Loucy (cell line): ENCODE data around the gene CRADD.

Experiments used
- H2AFZ ChIP-seq: fragments of 200-600 bp; sonication (generic); 2 replicates; pipeline ENCODE4 v1.6.0; 2016; ENCODE audit warnings: antibody characterized with exemption, mild to moderate bottlenecking, low read length, moderate library complexity
- H3F3A ChIP-seq: fragments of 200-600 bp; 2 replicates; pipeline ENCODE4 v1.6.0; 2016; ENCODE audit warnings: antibody characterized with exemption, low read depth, mild to moderate bottlenecking
- H3K27me3 ChIP-seq: fragments of 200-600 bp; sonication (generic); 2 replicates; pipeline ENCODE4 v1.6.1; 2014; ENCODE audit warnings: low read length, mild to moderate bottlenecking; ENCODE audit not compliant: insufficient read depth, poor library complexity, severe bottlenecking
- H3K36me3 ChIP-seq: fragments of 200-600 bp; sonication (generic); 2 replicates; pipeline ENCODE4 v1.6.1; 2016; ENCODE audit warnings: low read length; ENCODE audit not compliant: insufficient read depth
- H3K4me1 ChIP-seq: fragments of 200-600 bp; sonication (generic); 2 replicates; pipeline ENCODE4 v1.5.1; 2014; ENCODE audit warnings: low read length, mild to moderate bottlenecking; ENCODE audit not compliant: insufficient read depth, poor library complexity, severe bottlenecking
- H3K4me2 ChIP-seq: fragments of 200-600 bp; sonication (generic); 2 replicates; pipeline ENCODE4 v1.6.0; 2014; ENCODE audit warnings: antibody characterized with exemption, low read length, low read depth, mild to moderate bottlenecking; ENCODE audit not compliant: poor library complexity, severe bottlenecking
- H3K4me3 ChIP-seq: fragments of 200-600 bp; sonication (generic); 2 replicates; pipeline ENCODE4 v1.5.1; 2014; ENCODE audit warnings: low read length, mild to moderate bottlenecking, mixed read lengths; ENCODE audit not compliant: poor library complexity, severe bottlenecking
- H3K79me2 ChIP-seq: fragments of 200-600 bp; sonication (generic); 2 replicates; pipeline ENCODE4 v1.6.1; 2014; ENCODE audit warnings: low read length; ENCODE audit not compliant: insufficient read depth
- H3K9ac ChIP-seq: fragments of 200-600 bp; sonication (generic); 2 replicates; pipeline ENCODE4 v1.6.0; 2014; ENCODE audit warnings: mild to moderate bottlenecking, low read depth, low read length, moderate library complexity; ENCODE audit not compliant: poor library complexity, severe bottlenecking
- H3K9me2 ChIP-seq: fragments of 200-600 bp; sonication (generic); replicated peaks from 2 replicates; pipeline ENCODE4 v1.6.1; 2016; ENCODE audit warnings: low read depth, low read length, mixed read lengths
- H3K9me3 ChIP-seq: fragments of 200-600 bp; sonication (generic); 2 replicates; pipeline ENCODE4 v1.6.1; 2014; ENCODE audit warnings: mild to moderate bottlenecking, antibody characterized with exemption, low read length, low read depth; ENCODE audit not compliant: insufficient read depth
- H4K20me1 ChIP-seq: fragments of 200-600 bp; sonication (generic); 2 replicates; pipeline ENCODE4 v1.6.0; 2014; ENCODE audit warnings: antibody characterized with exemption, low read length, mild to moderate bottlenecking; ENCODE audit not compliant: insufficient read depth, poor library complexity, severe bottlenecking
- EZH2phosphoT487 ChIP-seq: fragments of 200-600 bp; IDR thresholded peaks from 2 replicates; pipeline ENCODE4 v1.6.1; 2018; ENCODE audit warnings: antibody characterized with exemption, mild to moderate bottlenecking, moderate library complexity, borderline replicate concordance
- TF ChIP-seq, protein P1 (sequence below): fragments of 200-600 bp; sonication (generic); conservative IDR thresholded peaks from 2 replicates; pipeline ENCODE4 v1.5.1; 2014; ENCODE audit warnings: mild to moderate bottlenecking, antibody characterized with exemption, low read length

CRADD gene

DNA sequence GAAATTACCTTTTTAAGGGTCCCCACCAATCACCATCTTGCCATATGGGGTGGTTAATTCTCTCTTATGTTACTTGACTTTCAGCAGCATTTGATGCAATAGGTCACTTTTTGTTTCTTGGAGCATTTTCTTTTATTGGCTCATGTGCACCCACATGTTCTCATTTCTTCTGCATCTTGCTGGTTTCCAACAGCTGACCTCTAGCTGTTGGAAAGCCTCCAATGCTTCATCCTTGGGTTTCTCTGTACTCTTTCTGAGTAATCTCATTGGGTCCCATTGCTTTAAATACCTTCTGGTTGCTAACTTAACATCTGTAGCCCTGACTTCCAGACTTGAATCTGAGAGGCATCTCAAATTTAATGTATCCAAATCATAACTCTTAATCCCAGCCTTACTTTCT, 116.8 kb downstream of the CRADD start:
- no peaks in the 10 kb centered on the region for H4K20me1 ChIP-seq
- H3K4me1 ChIP-seq: peaks cover 10% of the 10 kb centered on the region
- no peak for TF ChIP-seq EZH2phosphoT487
- TF ChIP-seq, protein P1, sequence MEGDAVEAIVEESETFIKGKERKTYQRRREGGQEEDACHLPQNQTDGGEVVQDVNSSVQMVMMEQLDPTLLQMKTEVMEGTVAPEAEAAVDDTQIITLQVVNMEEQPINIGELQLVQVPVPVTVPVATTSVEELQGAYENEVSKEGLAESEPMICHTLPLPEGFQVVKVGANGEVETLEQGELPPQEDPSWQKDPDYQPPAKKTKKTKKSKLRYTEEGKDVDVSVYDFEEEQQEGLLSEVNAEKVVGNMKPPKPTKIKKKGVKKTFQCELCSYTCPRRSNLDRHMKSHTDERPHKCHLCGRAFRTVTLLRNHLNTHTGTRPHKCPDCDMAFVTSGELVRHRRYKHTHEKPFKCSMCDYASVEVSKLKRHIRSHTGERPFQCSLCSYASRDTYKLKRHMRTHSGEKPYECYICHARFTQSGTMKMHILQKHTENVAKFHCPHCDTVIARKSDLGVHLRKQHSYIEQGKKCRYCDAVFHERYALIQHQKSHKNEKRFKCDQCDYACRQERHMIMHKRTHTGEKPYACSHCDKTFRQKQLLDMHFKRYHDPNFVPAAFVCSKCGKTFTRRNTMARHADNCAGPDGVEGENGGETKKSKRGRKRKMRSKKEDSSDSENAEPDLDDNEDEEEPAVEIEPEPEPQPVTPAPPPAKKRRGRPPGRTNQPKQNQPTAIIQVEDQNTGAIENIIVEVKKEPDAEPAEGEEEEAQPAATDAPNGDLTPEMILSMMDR: no peak

DNA sequence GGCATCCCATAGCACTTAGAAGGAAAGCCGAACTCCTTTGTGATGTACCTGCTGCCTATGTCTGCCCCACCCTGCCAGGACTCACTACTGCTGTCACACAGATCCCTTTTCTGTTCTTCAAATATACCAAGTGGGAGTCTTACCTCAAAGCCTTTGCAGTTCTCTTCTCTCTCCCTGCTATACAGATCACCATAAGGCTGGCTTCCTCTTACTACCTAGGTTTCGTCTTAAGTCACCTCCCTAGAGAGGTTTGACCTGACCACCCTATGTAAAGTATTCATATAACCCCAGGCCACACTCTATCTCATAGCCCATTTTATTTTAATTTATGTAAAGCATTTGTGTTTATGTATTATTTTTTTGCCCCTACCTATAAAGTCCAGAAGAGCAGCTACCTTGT, 117.6 kb downstream of the CRADD start:
- H3K27me3 ChIP-seq: no peaks in the 10 kb centered on the region
- H3K4me1 ChIP-seq: peaks cover 3% of the 10 kb centered on the region
- H3K4me2 ChIP-seq: no peak overlapping the region
- no peaks in the 10 kb centered on the region for H3K79me2 ChIP-seq
- H3F3A ChIP-seq: no peaks in the 10 kb centered on the region
- no peaks in the 10 kb centered on the region for H3K9me3 ChIP-seq
- no peaks in the 10 kb centered on the region for H3K36me3 ChIP-seq
- H2AFZ ChIP-seq: no peak overlapping the region
- no peak for TF ChIP-seq EZH2phosphoT487
- TF ChIP-seq, protein P1: no peak
- no peak overlapping the region for H3K4me3 ChIP-seq
- H3K9ac ChIP-seq: no peak overlapping the region
- H3K9me2 ChIP-seq: no peaks in the 10 kb centered on the region
- no peaks in the 10 kb centered on the region for H4K20me1 ChIP-seq

More for the DNA sequence above, 116.8 kb downstream of the CRADD start:
- H3K4me2 ChIP-seq: no peak overlapping the region
- no peak overlapping the region for H3K4me3 ChIP-seq
- H3K9ac ChIP-seq: no peak overlapping the region
- H3K9me2 ChIP-seq: no peaks in the 10 kb centered on the region
- no peaks in the 10 kb centered on the region for H3K27me3 ChIP-seq
- no peaks in the 10 kb centered on the region for H3K9me3 ChIP-seq
- no peak overlapping the region for H2AFZ ChIP-seq
- H3F3A ChIP-seq: no peaks in the 10 kb centered on the region
- no peaks in the 10 kb centered on the region for H3K79me2 ChIP-seq
- no peaks in the 10 kb centered on the region for H3K36me3 ChIP-seq

DNA sequence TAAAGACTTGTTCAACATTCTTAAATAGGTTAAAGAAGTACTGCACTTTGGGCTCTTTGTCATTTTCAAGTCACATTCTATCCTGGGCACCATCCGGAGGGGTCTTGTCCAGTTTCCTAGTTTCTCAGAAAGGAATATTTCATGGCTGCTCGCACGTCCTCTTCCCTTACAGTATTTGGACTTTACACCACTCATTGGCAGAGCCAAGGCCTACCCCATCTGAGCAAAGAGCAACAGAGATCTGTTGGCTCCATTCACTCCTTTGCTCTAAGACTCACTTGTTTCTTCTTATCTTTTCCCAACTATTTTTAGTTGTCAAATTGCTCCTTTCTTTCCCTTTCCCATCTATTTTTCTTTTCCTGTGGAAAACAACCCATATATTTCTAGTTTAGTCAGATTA, 118.2 kb downstream of the CRADD start:
- Histone ChIP-seq H2AFZ (no peak overlapping the region), H4K20me1 (no peaks in the 10 kb centered on the region), H3K9me3 (no peaks in the 10 kb centered on the region), H3K79me2 (no peaks in the 10 kb centered on the region), H3K9me2 (no peaks in the 10 kb centered on the region), H3K4me1 (no peaks in the 10 kb centered on the region), H3K4me3 (no peak overlapping the region), H3K4me2 (no peak overlapping the region), H3K36me3 (no peaks in the 10 kb centered on the region), H3K9ac (no peak overlapping the region), H3K27me3 (no peaks in the 10 kb centered on the region), H3F3A (no peaks in the 10 kb centered on the region)
- no peak for TF ChIP-seq EZH2phosphoT487
- TF ChIP-seq, protein P1: no peak
